ENCODE measurements around the gene NIPAL3. TPM values are rescaled to one million over a fixed set of nuclear protein-coding genes. Genes with fewer than 3 reads are reported as not detected.

NIPAL3 gene
- total RNA-seq, 1 donor from 2014 or later = 2.4 TPM

DNA sequence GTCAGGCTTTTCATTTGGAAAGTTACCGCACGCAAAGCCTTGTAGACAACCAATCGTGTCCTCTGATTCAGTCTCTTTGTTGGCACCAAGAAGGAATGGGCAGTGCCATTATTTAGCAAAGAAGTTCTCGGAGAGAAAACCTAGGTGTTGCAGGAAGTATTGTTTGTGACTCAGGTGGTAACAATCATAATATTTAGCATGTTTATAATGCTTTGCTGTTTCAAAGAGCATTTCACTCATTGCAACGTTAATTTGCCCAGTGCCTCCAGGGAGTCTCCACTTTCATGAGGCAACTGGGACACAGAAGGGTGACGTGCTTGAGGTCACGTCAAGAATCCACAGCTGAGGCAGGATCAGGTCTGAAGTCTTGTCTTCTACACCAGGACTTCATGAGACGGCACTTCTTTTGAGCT lies 33.4 kb upstream of the NIPAL3 start:
- Mint-ChIP-seq H3K36me3 (ENCODE audit: low read depth) (no peaks in the 10 kb centered on the region), H3K9me3 (no peaks in the 10 kb centered on the region), H3K27ac (ENCODE audit: unreplicated experiment) (no peak overlapping the region), H3K27me3 (ENCODE audit: low read depth) (no peaks in the 10 kb centered on the region), H3K4me3 (no peak overlapping the region), H3K4me1 (no peaks in the 10 kb centered on the region)
- TF ChIP-seq, protein P1, sequence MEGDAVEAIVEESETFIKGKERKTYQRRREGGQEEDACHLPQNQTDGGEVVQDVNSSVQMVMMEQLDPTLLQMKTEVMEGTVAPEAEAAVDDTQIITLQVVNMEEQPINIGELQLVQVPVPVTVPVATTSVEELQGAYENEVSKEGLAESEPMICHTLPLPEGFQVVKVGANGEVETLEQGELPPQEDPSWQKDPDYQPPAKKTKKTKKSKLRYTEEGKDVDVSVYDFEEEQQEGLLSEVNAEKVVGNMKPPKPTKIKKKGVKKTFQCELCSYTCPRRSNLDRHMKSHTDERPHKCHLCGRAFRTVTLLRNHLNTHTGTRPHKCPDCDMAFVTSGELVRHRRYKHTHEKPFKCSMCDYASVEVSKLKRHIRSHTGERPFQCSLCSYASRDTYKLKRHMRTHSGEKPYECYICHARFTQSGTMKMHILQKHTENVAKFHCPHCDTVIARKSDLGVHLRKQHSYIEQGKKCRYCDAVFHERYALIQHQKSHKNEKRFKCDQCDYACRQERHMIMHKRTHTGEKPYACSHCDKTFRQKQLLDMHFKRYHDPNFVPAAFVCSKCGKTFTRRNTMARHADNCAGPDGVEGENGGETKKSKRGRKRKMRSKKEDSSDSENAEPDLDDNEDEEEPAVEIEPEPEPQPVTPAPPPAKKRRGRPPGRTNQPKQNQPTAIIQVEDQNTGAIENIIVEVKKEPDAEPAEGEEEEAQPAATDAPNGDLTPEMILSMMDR (conservative IDR thresholded peaks at IDR 0.05) = no peak
- DNase-seq (ENCODE audit: low read depth, low spot score) = no peak

DNA sequence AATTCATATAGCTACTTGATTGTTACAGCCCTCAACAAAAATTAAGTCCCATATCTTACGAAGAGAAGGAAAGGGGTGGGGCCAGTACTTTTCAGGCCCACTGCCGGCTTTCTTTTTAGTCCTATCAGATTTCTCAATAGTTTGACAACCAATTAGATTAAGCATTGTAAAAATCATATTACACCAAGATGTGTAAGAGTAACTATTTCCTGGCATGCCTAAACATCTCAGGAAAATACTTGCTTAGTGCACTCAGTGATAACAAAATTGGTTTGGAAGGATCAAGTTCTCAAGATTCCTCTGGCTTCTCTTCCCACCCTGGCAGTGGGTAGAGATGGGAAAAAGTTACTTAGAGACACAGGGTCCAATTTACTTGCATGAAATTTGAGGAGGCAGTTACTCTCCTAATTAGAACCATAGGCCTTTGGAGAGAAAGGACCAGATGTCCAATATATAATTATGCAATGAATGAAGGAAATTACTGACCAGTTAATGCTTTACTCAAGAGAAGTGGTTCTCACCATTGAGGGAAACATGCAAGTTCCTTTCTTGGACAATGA lies 32.1 kb upstream of the NIPAL3 start:
- Mint-ChIP-seq H3K27me3 (ENCODE audit: low read depth) (no peaks in the 10 kb centered on the region), H3K4me3 (no peak overlapping the region), H3K36me3 (ENCODE audit: low read depth) (no peaks in the 10 kb centered on the region), H3K9me3 (no peaks in the 10 kb centered on the region), H3K27ac (ENCODE audit: unreplicated experiment) (no peak overlapping the region), H3K4me1 (no peaks in the 10 kb centered on the region)
- TF ChIP-seq, protein P1 (conservative IDR thresholded peaks at IDR 0.05) = no peak
- no peak for DNase-seq (ENCODE audit: low read depth, low spot score)

DNA sequence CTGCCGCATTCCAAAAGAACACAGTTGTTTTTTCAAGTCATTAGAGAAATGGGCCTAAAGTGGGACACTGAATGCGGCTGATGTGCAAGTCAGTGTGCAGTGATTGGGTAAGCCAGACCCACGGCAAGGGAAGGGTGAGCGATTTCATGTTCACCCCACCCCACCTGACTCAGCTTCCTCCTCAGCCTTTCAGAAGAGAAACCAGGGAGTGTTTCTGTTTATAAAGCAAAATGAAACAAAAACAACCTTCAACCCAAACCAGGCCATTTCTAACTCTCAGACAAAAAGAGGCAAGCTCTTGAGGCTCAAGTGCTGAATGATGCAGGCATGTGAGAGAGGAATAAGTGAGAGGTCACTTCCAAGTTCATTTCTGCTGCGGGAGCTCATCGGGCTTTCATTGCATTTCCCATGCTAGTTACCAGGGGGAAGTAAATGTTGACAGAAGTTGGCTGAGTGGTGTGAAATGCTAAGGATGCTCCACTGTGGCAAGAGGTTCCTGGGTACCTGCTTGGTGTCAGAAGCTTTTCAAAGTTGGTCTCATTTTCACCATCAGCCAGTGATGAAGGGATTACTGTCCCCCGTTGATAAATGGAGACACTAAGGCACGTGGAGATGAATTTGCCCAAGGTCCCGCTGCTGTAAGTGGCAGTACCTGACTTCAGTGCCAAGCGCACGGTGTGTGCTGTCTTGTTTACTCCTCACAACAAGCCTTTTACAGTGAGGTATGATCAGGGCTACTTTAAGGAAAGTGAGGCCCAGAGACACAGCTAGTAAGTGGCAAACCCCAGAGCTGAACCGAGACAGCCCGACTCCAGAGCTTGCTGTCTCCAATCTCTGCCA lies 31.1 kb upstream of the NIPAL3 start:
- no peaks in the 10 kb centered on the region for H3K4me1 Mint-ChIP-seq
- H3K9me3 Mint-ChIP-seq = no peaks in the 10 kb centered on the region
- DNase-seq (ENCODE audit: low read depth, low spot score) = no peak
- peak overlapping the region; percentile 44 for H3K27ac Mint-ChIP-seq (ENCODE audit: unreplicated experiment)
- H3K4me3 Mint-ChIP-seq = no peak overlapping the region
- no peaks in the 10 kb centered on the region for H3K36me3 Mint-ChIP-seq (ENCODE audit: low read depth)
- TF ChIP-seq, protein P1 (conservative IDR thresholded peaks at IDR 0.05) = no peak
- H3K27me3 Mint-ChIP-seq (ENCODE audit: low read depth) = no peaks in the 10 kb centered on the region

DNA sequence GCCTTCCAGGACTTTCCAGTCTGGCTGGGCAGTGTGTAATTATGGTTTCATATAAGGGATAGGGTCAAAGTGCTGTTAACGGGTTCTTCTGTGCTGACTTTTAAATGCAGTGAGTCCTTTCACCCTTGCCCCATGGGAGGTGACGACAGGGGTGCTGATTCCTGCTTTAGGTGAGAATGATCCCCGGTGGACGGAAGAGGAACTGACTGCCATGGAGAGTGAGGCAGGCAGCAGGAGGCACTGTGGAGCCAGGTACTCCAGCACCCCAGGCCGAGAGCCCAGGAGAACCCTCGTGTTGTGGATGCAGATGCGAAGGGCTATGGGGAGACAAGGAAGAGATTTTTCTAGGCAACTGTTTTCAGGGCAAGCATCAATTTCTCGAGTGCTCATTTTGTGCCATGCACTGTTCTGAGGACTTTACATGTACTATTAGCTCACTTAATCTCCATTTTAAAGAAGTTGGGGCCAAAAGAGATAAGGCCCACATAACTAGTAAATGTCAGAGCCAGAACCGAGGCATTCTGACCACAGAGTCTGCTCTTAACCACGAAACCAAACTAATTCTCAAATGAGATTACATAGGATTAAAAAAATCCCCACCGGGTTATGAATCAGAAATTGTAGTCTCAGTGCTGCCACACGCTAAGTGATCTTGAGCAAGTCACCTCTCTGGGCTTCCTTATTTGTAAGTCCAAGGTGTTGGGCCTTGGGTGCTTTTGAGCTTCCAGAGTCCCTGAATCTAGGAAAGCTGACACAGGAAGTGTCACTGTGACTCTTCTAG lies 30.3 kb upstream of the NIPAL3 start:
- H3K27me3 Mint-ChIP-seq (ENCODE audit: low read depth) = no peaks in the 10 kb centered on the region
- H3K9me3 Mint-ChIP-seq = no peaks in the 10 kb centered on the region
- no peak overlapping the region for H3K27ac Mint-ChIP-seq (ENCODE audit: unreplicated experiment)
- H3K36me3 Mint-ChIP-seq (ENCODE audit: low read depth) = no peaks in the 10 kb centered on the region
- TF ChIP-seq, protein P1 (conservative IDR thresholded peaks at IDR 0.05) = peak; percentile 49
- DNase-seq (ENCODE audit: low read depth, low spot score) = no peak
- H3K4me3 Mint-ChIP-seq = no peak overlapping the region
- no peaks in the 10 kb centered on the region for H3K4me1 Mint-ChIP-seq

DNA sequence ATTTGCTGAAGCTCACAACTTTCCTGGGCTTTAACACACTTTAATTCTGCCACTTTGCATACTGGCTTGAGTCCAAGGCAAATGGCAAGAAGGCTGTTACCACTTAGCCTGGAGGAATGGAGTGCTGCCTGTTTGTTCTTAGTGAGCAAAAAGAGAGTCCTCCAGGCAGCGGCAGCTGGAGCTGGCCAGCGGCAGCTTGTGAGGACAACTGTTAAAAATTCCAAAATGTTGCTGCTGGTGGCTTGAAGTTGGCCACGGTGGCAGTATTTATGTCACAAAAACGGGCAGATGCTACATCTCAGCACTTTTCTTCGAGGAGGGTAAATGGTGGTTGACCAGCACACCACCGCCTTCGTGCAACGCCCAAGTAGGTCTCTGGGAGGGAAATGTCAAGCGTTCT lies 29.4 kb upstream of the NIPAL3 start:
- H3K4me3 Mint-ChIP-seq = no peak overlapping the region
- H3K27ac Mint-ChIP-seq (ENCODE audit: unreplicated experiment) = no peak overlapping the region
- TF ChIP-seq, protein P1 (conservative IDR thresholded peaks at IDR 0.05) = no peak
- H3K4me1 Mint-ChIP-seq = peaks cover 2% of the 10 kb centered on the region
- H3K9me3 Mint-ChIP-seq = no peaks in the 10 kb centered on the region
- no peaks in the 10 kb centered on the region for H3K36me3 Mint-ChIP-seq (ENCODE audit: low read depth)
- H3K27me3 Mint-ChIP-seq (ENCODE audit: low read depth) = no peaks in the 10 kb centered on the region
- no peak for DNase-seq (ENCODE audit: low read depth, low spot score)
